ENCODE results near the gene HOXA10.

Gene HOXA10

GRCh38 chr7:27173956-27174873, at the start of gene HOXA10:
TSS of gene HOXA10 (minus strand) at chr7:27174320. CDS start at chr7:27174306, 14 bp downstream.
- no peak for DNase-seq (ENCODE audit: low read depth)
- no peak for TF ChIP-seq CTCF (IDR thresholded peaks at IDR 0.05; ENCODE audit: low read length, missing control alignments)
- H3K4me3 ChIP-seq (replicated peaks; ENCODE audit: low read depth, low read length) = no peak within 1 kb of the TSS

- no peak overlapping the region for H3K4me3 ChIP-seq (replicated peaks; ENCODE audit: low read depth, low read length)
- no peak for TF ChIP-seq CTCF (IDR thresholded peaks at IDR 0.05; ENCODE audit: low read length, missing control alignments)
- no peak for DNase-seq (ENCODE audit: low read depth)
Observed at GRCh38 chr7:27221201-27221797, 47.2 kb upstream of the HOXA10 start.

GRCh38 chr7:27220440-27220955, 46.4 kb upstream of the HOXA10 start:
- no peak for TF ChIP-seq CTCF (IDR thresholded peaks at IDR 0.05; ENCODE audit: low read length, missing control alignments)
- DNase-seq (ENCODE audit: low read depth) = no peak
- H3K4me3 ChIP-seq (replicated peaks; ENCODE audit: low read depth, low read length) = no peak overlapping the region

- H3K4me3 ChIP-seq (replicated peaks; ENCODE audit: low read depth, low read length) = no peak overlapping the region
- no peak for TF ChIP-seq CTCF (IDR thresholded peaks at IDR 0.05; ENCODE audit: low read length, missing control alignments)
- no peak for DNase-seq (ENCODE audit: low read depth)
Observed at GRCh38 chr7:27219821-27220220, 45.7 kb upstream of the HOXA10 start.

- no peak for DNase-seq (ENCODE audit: low read depth)
- no peak for TF ChIP-seq CTCF (IDR thresholded peaks at IDR 0.05; ENCODE audit: low read length, missing control alignments)
- H3K4me3 ChIP-seq (replicated peaks; ENCODE audit: low read depth, low read length) = no peak overlapping the region
Observed at GRCh38 chr7:27217951-27218350, 43.8 kb upstream of the HOXA10 start.

GRCh38 chr7:27215356-27215755, 41.2 kb upstream of the HOXA10 start:
- DNase-seq (ENCODE audit: low read depth) = no peak
- TF ChIP-seq CTCF (IDR thresholded peaks at IDR 0.05; ENCODE audit: low read length, missing control alignments) = no peak
- H3K4me3 ChIP-seq (replicated peaks; ENCODE audit: low read depth, low read length) = no peak overlapping the region

Data from fibroblast of pulmonary artery (primary cell).